Mesenteric fat pad (tissue), 1 donor: ENCODE measurements around the gene DTX4. TPM values are rescaled to one million over a fixed set of nuclear protein-coding genes. Genes with fewer than 3 reads are reported as not detected.

Experiments used
- DNase-seq: peaks from one replicate; pipeline ENCODE4 v3.0.0-alpha.2; 2020; ENCODE audit warnings: low spot score
- total RNA-seq: library from RNA; stranded (reverse); fragmentation: NEBNext Ultra II Directional; extraction: Animal tissue kit (Norgen Biotek cat#: 25700); gene quantifications from one replicate; pipeline ENCODE4 v1.2.1, GENCODE V29; 2021
- donor health status: DM: yes; HTN: yes; CAD: no.

Gene DTX4
- total RNA-seq, 1 donor from 2014 or later: 60.8 TPM

DNA sequence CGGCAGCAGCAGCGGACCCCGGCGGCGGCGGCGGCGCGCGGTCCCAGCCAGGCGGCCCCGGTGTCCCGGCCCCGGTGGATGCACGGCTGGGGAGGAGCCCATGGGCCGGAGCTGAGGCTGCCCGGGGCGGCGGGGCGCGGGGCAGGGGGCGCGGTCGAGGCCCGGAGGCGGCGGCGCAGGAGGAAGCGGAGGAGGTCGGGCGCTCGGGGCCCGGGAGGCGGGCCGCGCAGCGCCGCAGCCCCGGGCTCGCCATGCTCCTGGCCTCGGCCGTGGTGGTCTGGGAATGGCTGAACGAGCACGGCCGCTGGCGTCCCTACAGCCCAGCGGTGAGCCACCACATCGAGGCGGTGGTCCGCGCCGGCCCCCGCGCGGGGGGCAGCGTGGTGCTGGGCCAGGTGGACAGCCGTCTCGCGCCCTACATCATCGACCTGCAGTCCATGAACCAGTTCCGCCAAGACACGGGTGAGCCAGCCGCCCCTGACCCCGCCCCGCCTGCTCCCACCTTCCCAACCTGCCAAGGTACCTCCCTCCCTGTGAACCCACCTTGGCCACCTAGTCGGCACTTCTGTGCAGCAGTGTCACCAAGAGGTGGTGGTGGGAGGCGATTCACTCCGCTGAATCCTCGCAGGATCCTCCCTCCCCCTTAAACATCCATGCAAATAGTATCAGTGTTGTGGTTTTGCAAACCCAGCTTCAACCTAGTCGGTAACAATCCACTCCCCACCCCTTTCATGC is 580 bp downstream of the DTX4 start:
- no peak for DNase-seq

GRCh38 chr11:59173080-59173963 is 1.4 kb downstream of the DTX4 start:
- DNase-seq: no peak

GRCh38 chr11:59173964-59174663 is 2.2 kb downstream of the DTX4 start:
- DNase-seq: no peak

- no peak for DNase-seq
These were observed 2.7 kb downstream of the DTX4 start for GRCh38 chr11:59174664-59175033.

DNA sequence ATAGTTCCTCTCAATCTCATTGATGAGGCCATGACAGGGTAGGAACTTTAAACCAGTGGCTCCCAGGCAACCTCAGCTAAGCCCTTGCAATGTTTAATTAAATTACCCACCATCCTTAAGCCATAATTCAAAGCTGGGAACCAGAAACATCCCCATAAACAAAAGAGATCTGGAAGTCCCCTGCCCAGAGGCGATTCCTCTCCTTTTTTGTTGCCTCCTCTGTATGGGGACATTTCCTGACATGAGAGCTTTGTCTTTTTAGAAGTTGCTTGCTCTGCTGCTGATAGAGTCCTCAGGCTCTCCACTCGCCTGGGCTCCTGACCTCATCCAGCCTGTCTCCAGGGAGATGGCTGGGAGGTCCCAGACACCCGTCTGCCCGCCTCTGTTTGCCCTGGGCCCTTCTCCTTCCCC is 3.2 kb downstream of the DTX4 start:
- DNase-seq: no peak

DNA sequence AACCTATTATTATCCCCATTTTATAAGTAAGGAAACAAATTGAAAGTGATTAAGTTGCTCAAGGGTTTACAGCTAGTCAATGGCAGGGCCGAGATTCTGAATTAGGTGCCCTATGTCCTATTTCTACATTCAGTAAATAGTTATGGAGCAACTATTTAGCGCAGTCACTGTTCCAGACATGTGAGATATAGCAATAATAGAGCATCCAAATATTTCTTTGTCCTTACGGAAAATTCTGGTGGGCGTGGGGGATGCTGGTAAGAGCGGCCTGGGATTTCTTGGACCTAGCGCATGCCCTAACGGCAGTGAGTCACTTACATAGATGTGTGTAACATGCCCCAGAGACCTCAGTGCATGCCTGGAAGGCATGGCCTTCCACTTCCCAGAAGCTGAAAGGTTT is 4.4 kb downstream of the DTX4 start:
- no peak for DNase-seq

DNA sequence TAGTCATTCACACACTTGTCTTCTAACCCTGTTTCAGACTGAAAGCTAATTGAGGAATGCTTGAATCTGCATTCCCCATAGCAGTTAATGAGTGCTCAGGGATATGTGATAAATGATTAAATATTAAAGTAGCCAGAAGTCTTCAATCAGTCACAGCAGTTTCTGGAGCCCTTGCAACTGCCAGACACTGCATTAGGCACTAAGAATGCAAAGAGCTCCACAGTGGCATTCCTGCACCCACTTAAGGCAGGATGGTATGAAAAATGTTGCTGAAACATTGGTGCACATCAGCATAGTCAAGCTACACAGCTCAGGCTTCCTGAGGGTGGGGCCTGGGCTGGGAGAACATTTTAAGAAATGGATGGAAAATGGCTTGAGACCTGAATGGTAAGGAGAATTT is 6.5 kb downstream of the DTX4 start:
- DNase-seq: no peak

DNA sequence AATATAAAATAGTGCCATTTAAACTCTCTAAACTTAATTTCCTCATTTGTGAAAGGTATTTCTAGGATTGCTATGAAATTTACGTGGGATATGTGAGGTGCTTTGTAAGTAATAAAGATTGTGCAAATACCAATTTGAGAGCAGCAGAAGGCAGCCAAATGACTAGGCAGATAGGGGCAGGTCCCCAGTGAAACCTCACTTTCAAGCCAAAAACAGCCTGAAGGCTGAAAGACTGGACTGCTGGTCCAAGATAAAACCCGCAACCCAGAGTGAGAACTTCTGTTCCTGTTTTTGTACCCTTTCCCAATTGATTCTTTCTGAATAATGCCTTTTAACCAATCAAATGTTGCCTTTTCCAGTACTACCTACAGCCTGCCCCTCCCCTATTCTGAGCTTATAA is 7.2 kb downstream of the DTX4 start:
- DNase-seq: no peak

- DNase-seq: no peak
These were observed 8.3 kb downstream of the DTX4 start for GRCh38 chr11:59180168-59180776.

- DNase-seq: no peak
These were observed 9.0 kb downstream of the DTX4 start for GRCh38 chr11:59180907-59181306.

- DNase-seq: no peak
These were observed 10.0 kb downstream of the DTX4 start for GRCh38 chr11:59181746-59182456.

- no peak for DNase-seq
These were observed 10.7 kb downstream of the DTX4 start for GRCh38 chr11:59182457-59183151.

DNA sequence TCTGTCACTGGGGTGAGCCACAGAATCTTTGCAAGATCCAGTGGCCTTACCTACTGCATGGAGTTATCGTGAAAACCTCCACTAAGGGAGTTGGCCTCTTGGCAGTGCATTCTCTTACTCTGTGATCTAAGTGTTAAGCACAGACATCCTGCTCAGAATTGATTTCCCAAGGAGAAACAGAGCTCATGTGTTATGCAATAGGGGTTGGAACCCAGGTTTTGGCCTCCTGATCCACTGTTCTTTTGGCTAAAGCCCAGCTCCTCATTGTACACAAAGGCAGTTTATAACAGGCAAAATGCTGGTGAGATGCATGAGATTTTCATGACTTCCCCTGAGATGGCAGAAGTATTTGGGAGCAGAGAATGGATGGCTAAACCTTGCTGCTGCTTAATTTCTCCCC is 11.8 kb downstream of the DTX4 start:
- DNase-seq: no peak

- no peak for DNase-seq
These were observed 12.9 kb downstream of the DTX4 start for GRCh38 chr11:59184691-59185339.

DNA sequence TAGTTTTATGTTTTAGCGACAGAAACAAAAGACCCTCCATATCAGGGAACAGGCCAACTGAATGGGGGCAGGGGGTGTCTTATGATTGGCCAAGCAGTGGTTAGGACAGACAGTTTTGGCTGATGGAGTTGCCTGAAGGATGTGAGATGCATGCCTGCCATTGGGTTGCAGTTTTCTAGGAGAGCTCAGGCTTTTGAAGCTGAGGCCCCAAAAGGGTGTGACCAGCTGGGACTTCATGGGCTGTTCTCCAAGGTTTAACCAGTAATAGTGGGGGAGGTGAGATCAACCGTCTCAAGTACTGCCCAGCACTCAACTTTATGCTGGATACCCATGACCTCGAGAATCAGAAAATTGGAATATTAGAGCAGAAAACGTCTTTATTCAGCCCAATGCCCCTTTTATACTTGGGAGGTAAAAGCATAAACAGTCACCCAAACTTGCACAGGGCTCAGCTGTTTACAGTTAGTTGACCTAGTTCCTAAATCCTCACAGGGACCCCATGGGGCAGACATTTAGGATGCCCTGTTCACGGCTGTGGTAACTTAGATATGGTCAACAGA is 13.5 kb downstream of the DTX4 start:
- DNase-seq: no peak

DNA sequence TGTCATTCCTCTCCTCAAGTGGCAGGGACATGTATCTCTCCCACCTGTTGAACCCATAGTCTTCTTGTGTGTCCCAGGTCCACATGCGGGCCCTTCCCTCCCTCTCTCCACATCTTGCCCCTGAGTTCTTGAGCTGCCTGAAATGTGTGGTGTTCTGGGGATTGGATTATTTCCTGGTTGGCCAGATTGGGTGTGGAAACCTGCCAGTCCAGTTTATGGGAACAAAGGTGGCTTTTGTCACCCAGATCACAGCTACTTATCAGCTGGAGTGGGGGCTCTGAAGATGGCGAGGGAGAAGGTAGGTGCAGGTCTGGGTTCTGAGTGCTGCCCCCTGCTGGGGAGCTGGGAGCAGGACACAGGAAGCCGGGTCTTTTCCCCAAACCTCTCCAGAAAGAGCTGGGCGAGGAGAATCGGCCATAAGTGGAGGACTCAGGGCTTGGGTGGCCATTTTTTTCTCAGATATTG is 14.2 kb downstream of the DTX4 start:
- no peak for DNase-seq

DNA sequence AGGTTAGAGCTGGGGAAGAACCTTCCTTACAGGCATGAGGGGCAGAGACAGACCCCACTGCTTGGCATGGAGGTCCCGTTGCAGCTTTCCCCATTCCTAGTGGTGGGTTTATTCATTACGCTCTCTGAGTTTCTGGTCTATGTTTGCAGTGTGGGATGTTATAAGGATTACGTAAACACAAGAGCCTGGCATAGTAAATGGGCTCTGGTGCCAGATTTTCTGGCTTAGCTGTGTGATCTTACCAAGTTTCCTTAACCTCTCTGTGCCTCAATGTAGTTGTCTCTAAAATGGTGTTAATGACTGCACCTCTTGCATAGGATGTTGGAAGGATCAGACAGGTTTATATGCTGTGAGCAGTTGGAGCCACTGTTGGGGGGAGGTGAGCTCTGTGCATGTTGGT is 15.1 kb downstream of the DTX4 start:
- no peak for DNase-seq

GRCh38 chr11:59187587-59187986 is 15.7 kb downstream of the DTX4 start:
- DNase-seq: no peak

DNA sequence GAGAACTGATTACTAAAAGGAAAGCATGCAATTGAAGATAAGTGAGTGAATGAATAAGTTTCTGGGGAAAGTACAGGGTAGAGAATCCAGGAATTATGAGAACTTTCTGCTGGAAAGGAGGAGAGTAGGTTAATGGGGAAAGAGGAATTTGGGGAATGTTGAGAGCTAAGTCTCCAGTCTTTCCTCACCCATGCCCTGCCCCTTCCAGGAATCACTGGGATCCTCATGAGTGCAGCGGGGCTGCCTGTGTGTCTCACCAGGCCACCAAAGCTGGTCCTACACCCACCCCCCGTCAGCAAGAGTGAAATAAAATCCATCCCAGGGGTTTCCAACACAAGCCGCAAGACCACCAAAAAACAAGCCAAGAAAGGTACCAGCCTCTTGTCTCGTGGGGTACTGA is 17.0 kb downstream of the DTX4 start:
- no peak for DNase-seq
